ENCODE results near the gene MAGI1. TPM values are rescaled to one million over a fixed set of nuclear protein-coding genes. Genes with fewer than 3 reads are reported as not detected.

Gene MAGI1
- total RNA-seq, 1 donor, result 13.0 TPM

DNA sequence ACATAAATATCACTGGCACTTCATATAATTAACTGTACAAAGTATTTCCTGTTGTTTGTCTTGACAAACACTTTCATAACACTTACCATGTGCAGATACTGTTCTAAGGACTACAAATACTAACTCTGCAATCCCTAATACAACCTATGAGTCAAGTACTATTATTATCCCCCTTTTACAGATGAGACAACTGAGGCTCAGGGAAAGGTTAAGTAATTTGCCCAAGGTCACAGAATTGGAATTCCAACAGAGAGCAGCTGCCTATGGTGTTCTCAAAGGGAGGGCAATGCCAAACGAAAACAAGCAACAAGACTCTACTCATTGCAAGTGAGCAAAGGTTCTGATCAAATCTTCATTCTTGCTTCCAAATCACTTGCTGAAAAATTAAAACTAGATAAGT is 85.9 kb downstream of the MAGI1 start:
- H3K4me3 ChIP-seq (ENCODE audit: low read depth, low read length), result no peak overlapping the region
- TF ChIP-seq, protein P1, sequence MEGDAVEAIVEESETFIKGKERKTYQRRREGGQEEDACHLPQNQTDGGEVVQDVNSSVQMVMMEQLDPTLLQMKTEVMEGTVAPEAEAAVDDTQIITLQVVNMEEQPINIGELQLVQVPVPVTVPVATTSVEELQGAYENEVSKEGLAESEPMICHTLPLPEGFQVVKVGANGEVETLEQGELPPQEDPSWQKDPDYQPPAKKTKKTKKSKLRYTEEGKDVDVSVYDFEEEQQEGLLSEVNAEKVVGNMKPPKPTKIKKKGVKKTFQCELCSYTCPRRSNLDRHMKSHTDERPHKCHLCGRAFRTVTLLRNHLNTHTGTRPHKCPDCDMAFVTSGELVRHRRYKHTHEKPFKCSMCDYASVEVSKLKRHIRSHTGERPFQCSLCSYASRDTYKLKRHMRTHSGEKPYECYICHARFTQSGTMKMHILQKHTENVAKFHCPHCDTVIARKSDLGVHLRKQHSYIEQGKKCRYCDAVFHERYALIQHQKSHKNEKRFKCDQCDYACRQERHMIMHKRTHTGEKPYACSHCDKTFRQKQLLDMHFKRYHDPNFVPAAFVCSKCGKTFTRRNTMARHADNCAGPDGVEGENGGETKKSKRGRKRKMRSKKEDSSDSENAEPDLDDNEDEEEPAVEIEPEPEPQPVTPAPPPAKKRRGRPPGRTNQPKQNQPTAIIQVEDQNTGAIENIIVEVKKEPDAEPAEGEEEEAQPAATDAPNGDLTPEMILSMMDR (IDR thresholded peaks at IDR 0.05; ENCODE audit: insufficient read depth, low read length), result no peak
- DNase-seq (ENCODE audit: low read depth), result no peak

DNA sequence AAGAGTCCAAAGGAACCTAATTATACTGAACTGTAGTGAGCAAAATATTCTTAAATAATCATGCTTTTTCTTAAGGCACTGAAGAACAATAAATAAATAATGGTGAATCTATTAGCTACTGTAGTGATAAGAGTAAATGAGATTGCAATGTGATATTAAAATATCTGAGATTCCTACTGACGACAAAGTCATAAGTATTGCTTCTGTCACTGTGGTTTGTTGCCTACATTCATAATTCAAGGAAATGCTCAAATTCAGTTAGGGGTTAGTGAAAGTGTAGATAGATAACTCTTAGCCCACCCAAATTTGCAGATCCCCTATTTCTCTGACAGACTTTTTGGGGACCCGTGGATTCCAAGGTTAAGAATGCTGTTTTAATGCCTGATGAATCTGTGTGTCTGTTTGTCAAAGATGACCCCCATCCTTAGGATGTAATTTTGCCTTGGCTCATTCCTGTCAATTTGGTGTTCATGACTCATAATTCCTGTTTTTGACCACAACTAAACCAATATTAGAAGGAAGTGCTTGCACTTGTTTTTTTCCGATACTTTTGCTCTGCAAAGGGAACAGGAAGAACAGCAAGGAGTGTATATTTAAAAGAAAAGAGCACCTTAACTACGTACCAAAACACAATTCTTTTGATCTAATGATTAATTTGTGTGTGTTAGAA is 86.7 kb downstream of the MAGI1 start:
- no peak overlapping the region for H3K4me3 ChIP-seq (ENCODE audit: low read depth, low read length)
- DNase-seq (ENCODE audit: low read depth), result no peak
- TF ChIP-seq, protein P1 (IDR thresholded peaks at IDR 0.05; ENCODE audit: insufficient read depth, low read length), result no peak

DNA sequence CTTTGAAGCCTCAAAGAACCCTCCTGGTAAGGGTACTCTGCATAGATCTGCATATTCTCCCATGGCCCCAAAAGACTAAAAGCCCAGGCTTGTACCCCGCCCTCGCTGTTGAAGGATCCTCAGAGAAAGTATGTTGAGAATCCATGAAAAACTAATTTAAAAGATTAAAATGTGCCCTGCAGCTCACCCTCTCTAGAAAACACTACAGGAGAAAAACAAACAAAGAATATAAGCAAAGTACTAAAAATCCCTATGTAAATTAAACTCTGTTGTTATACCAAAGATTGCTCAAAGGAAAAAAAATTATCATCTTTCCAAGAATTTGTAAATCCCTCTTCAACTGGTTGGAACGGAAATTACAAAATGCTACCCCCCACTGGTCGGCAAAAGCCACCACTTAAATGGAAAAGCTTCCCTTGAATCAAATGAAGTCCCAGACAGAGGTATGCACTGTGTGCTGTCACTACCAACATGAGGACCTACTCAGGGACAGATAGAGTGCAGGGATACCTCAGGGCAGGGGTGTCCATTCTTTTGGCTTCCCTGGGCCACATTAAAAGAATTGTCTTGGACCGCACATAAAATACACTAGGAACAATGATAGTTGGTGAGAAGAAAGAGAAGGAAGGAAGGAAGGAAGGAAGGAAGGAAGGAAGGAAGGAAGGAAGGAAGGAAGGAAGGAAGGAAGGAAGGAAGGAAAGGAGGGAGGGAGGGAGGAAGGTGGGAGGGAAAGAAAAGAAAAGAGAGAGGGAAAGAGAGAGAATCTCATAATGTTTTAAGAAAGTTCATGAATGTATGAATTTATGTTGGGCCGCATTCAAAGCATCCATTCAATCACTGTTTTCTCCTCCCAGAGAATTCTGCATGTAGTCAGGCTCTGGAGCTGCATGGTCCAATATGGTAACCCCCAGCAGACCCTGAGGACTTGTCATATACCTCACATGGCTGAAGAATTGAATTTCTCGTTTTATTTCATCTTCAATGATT is 88.1 kb downstream of the MAGI1 start:
- DNase-seq (ENCODE audit: low read depth), result no peak
- TF ChIP-seq, protein P1 (IDR thresholded peaks at IDR 0.05; ENCODE audit: insufficient read depth, low read length), result no peak
- no peak overlapping the region for H3K4me3 ChIP-seq (ENCODE audit: low read depth, low read length)

DNA sequence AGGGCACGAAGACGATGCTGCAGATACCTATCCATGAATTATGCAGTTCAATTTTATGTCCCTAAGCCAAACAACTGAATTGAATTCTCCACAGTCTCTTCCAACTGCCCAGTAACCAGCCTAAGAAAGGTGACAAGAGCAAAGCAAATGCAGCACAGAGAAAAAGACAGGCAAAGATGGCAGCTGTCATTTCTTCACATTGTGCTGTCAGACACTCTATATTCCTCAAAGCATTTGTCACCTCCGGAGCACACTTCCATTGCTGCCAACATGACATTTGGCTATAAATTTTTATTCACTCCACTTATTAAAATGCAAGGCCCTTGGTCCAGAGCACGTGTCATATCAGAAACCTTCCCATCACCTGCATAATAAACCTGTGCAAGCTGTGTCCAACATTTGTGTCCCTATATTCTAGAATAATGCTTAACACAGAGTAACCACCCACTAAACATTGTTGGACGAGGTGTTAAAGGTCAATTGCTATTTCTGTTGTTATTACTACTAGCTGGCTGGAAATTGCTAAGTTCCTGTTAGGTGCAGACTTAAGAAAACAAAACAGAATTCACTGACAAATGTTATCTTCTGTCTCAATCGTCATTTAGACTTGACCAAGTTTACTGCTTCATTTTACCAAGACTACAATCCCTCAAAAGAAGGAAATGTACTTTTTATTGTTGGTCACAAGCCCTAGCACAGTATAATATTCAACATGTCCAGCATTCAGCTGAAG is 89.7 kb downstream of the MAGI1 start:
- TF ChIP-seq, protein P1 (IDR thresholded peaks at IDR 0.05; ENCODE audit: insufficient read depth, low read length), result no peak
- no peak for DNase-seq (ENCODE audit: low read depth)
- no peak overlapping the region for H3K4me3 ChIP-seq (ENCODE audit: low read depth, low read length)

DNA sequence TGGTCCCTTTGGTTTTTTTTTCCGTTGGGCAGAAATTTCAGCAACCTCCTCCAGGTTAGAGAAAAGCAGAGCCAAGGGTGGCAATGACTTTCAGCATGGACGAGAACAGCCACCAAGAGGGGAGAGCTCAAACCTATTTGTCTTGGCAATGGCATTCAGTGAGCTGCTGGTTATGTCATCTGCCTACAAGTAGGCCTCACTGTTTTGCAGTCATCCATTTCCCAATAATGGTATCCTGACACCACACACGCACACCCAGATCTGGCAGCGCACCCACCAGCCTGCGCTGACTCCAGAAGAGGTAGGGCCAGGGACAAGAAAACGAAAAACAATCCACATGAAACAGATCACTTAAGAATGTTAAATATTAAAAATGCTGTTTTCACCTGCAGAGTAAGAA is 92.3 kb downstream of the MAGI1 start:
- H3K4me3 ChIP-seq (ENCODE audit: low read depth, low read length), result no peak overlapping the region
- TF ChIP-seq, protein P1 (IDR thresholded peaks at IDR 0.05; ENCODE audit: insufficient read depth, low read length), result no peak
- peak; percentile 91 for DNase-seq (ENCODE audit: low read depth)

DNA sequence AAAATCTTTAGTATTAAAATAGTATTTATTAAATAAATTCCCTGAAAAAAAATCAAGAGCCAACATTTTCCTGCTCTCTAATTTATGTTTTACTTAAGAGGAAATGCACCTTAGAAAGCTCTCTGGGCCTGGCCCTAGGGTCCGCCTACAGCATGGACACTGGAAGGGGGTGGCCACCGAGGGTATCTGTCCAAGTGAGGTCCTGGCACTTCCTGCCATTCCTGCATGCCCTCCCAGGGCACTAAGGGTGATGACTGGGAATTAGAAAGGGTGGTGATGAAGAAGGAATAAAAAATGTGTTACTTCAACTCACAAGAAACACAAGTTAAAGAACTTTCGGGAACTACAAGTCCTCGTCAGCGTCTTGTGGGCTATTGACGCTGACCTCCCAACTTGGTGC is 92.8 kb downstream of the MAGI1 start:
- TF ChIP-seq, protein P1 (IDR thresholded peaks at IDR 0.05; ENCODE audit: insufficient read depth, low read length), result no peak
- no peak overlapping the region for H3K4me3 ChIP-seq (ENCODE audit: low read depth, low read length)
- DNase-seq (ENCODE audit: low read depth), result no peak
